SJSA1 (cell line): Measurements from ENCODE around the gene SPTBN2. TPM values are rescaled to one million over a fixed set of nuclear protein-coding genes. Genes with fewer than 3 reads are reported as not detected.
A peak's percentile ranks its signal among the peaks of the same experiment; 100 is the strongest.

Experiments used
- DNase-seq, 2 experiments: peaks; one replicate each; pipeline ENCODE4 v3.0.0-alpha.2; 2015 to 2020; ENCODE audit warnings: low spot score in 2 of 2, low read depth in 1 of 2
- H3K27ac ChIP-seq: fragments of 250-450 bp; sonication (Bioruptor Pico); 2 replicates; pipeline ENCODE4 v1.5.1; 2020; ENCODE audit warnings: mild to moderate bottlenecking, moderate library complexity
- H3K27me3 ChIP-seq: fragments of 250-450 bp; sonication (Bioruptor Pico); replicated peaks from 2 replicates; pipeline ENCODE4 v1.5.1; 2020; ENCODE audit warnings: mild to moderate bottlenecking, moderate library complexity
- H3K36me3 ChIP-seq: fragments of 250-450 bp; sonication (Bioruptor Pico); 2 replicates; pipeline ENCODE4 v1.5.1; 2020; ENCODE audit warnings: mild to moderate bottlenecking
- H3K4me1 ChIP-seq: fragments of 250-450 bp; sonication (Bioruptor Pico); replicated peaks from 2 replicates; pipeline ENCODE4 v1.6.1; 2021; ENCODE audit warnings: mild to moderate bottlenecking
- H3K4me3 ChIP-seq: fragments of 250-450 bp; sonication (Bioruptor Pico); 2 replicates; pipeline ENCODE4 v1.5.1; 2020; ENCODE audit warnings: mild to moderate bottlenecking
- H3K9me3 ChIP-seq: fragments of 250-450 bp; sonication (Bioruptor Pico); replicated peaks from 2 replicates; pipeline ENCODE4 v1.5.1; 2020; ENCODE audit warnings: mild to moderate bottlenecking
- total RNA-seq: library from RNA; depleted of rRNA; stranded (reverse); fragments of >200 nt; shearing (Covaris generic); gene quantifications from 2 replicates; pipeline ENCODE4 v1.2.3, GENCODE V29; 2014

The SPTBN2 gene
- total RNA-seq, 1 experiment from 2014 or later = 0.29 TPM

DNA sequence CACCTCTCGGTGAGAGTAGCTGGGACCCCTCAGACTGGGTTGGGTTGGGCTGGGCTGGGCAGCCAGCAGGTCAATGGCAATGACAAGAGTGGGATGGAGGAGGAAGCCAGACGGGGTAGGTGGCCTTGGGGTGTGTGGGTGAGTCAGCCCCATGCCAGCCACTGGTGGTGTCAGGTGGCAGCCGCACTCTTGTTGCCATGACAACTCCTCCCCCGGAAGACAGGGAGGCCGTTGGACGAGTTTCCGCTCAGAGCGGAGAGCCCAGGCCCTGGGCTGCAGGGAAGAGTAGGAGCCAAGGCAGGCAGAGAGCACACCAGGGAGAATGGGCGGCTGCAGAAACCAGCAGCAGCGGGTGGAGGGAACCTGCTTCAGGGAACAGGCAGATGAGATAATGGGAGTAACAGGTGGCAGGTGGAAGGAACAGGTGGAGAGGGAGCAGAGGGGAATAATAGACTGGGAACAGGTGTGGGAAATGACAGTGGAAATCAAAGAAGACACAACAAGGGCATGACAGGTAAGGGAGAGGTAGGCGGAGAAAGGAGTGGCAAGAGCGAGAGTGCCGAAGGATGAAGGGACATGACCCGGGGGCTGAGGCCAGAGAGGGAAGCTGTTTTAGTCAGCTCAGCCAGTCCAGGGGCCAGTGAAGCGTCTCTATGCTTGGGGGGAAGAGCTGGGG, 8.7 kb downstream of the SPTBN2 start:
- Histone ChIP-seq H3K27ac (no peak overlapping the region), H3K36me3 (no peaks in the 10 kb centered on the region), H3K9me3 (no peaks in the 10 kb centered on the region), H3K27me3 (peaks cover 18% of the 10 kb centered on the region), H3K4me3 (no peak overlapping the region), H3K4me1 (peaks cover 10% of the 10 kb centered on the region)
- DNase-seq = peak; percentile 55 to 91

DNA sequence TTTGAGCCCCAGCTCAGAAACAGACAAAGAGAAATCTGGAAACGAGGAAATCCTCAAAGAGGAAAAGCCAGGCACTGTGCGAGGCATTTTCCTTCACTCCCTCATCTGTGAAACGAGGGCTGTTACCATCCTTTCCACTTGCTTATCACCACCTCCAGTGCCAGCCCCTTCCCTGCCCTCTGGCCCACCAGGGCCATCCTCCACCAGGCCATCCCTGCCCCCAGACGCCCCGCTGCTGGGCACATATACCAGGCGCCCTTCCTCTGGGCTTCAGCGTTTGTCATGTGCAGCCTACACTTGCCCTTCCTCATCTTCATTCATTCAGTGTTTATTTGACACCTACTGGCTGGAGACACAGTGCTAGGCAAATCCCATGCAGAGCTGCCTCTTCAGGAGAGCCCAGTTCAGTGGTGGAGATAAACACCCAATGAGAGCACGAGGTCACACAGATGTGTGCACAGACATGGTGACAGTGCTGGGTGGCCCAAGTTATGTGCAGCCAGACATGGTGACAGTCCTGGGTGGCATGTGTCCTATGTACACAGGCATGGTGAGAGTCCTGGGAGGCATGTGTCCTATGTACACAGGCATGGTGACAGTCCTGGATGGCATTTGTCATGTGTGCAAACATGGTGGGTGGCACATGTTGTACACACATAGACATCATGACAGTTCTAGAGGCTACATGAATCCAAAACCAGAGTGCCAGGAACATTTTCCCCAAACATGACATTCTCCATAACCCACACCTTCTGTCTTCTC, 9.7 kb downstream of the SPTBN2 start:
- no peaks in the 10 kb centered on the region for H3K36me3 ChIP-seq
- no peak for DNase-seq
- H3K27ac ChIP-seq = no peak overlapping the region
- peaks cover 10% of the 10 kb centered on the region for H3K4me1 ChIP-seq
- no peaks in the 10 kb centered on the region for H3K9me3 ChIP-seq
- no peak overlapping the region for H3K4me3 ChIP-seq
- peaks cover 15% of the 10 kb centered on the region for H3K27me3 ChIP-seq

DNA sequence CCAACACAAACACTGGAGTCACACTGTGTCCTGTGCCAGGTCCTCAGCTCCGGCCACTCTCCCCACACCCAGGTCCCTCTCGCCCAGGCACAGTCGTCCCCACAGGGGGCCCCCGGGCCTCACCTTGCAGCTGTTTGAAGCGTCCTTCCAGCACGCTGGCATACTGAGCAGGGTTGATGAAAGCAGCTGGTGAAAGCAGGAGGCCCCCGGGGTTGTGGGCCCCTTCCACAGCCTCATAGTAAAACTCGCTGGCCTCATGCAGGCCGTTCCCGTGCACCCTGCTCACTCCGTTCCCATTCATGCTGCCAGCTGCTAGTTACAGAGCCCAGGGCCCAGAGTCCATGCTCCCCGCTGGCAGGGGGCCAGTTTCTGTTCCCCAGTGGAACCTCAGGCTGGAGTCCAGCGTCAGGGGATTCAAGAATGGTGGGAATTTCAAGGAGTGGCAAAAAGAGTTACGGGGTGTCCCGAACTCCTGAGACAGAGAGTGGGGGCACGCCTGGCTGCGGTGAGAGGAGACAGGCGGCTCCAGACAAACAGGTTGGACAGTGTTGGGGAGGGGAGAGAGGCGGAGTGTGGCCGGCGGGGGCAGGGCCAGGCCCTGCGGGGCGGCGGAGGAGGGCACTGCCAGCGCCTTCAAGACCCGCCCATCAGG, 10.6 kb downstream of the SPTBN2 start:
- peaks cover 10% of the 10 kb centered on the region for H3K4me1 ChIP-seq
- no peak for DNase-seq
- H3K4me3 ChIP-seq = no peak overlapping the region
- no peak overlapping the region for H3K27ac ChIP-seq
- no peaks in the 10 kb centered on the region for H3K36me3 ChIP-seq
- H3K9me3 ChIP-seq = no peaks in the 10 kb centered on the region
- H3K27me3 ChIP-seq = peaks cover 11% of the 10 kb centered on the region

DNA sequence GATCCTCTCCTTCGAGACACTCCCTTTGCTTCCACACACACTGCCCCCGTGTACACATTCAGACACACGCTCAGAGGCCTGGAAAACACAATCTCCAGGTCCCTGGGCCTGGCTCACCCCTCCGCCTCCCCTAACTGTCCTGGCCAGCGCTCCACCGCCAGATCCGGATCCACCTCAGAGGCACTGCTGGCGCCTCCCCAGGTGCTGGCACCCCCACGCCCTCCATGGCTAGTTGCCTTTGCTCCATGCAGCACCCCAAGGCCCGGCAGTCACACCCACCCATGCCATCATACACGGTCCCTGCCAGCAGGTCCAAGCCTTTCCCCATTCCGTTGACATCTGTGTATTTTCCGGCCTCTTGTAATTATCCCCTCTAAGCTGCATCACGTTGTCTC, 11.1 kb downstream of the SPTBN2 start:
- H3K36me3 ChIP-seq = no peaks in the 10 kb centered on the region
- H3K4me1 ChIP-seq = peaks cover 10% of the 10 kb centered on the region
- H3K9me3 ChIP-seq = no peaks in the 10 kb centered on the region
- no peak overlapping the region for H3K27ac ChIP-seq
- no peak overlapping the region for H3K4me3 ChIP-seq
- H3K27me3 ChIP-seq = peaks cover 13% of the 10 kb centered on the region; the same call in 1 of the 2 replicates
- DNase-seq = no peak

DNA sequence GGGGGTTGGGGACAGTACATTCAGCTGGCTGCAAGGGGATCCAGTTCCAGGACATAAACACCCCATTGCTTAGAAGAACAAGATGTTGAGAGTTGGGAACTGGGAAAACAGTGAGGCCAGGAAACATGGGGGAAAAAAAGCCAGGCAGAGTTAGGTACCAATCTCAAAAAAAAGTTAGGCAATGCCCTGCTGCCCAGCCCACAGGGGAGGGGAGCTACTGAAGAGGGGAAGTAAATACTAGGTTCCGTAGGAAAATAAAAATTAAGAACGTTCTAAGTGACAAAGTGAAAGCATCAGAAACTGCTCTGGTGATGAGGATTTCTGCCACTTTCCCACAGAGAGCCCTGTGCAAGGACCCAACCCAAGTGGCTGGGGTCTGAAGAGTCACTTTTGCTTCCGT, 12.0 kb downstream of the SPTBN2 start:
- Histone ChIP-seq H3K36me3 (no peaks in the 10 kb centered on the region), H3K9me3 (no peaks in the 10 kb centered on the region), H3K27me3 (peaks cover 13% of the 10 kb centered on the region; the same call in 1 of the 2 replicates), H3K4me1 (peaks cover 10% of the 10 kb centered on the region), H3K4me3 (no peak overlapping the region), H3K27ac (no peak overlapping the region)
- no peak for DNase-seq

DNA sequence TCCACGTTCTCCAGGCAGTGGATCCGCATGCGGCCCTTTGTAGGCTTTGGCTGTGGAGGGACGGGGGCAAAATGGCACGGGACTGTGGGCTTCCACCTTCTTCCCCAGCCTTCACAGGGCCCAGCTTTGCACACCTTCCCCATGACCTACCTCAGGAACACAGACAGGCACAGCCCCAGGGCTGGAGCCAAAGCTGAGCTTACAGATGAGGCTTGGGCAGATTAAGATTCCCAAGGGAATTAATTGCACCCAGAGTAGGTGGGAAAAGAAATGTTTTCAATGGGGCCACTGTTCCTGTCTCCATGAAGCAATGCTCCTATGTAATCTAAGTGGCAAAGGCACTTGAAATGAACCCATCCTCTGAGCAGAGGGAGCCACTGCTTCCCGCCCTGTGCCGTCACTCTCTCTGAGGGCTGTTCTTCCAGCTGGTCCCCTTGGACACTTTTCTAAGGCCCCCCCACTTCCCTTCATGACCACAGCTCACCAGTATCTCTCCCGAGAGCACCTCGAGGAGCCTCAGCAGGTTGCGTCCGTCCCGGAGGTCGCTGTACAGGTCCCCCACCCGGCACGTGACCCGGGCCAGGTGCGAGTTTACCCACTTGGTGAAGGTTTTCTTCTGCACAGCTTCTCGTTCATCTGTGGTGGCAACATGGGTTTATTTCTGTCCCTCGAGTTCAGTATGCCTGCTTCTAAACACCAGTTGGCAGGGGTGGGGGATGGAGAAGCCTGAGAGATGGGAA, 13.5 kb downstream of the SPTBN2 start:
- Histone ChIP-seq H3K27me3 (peaks cover 17% of the 10 kb centered on the region), H3K27ac (no peak overlapping the region), H3K36me3 (no peaks in the 10 kb centered on the region), H3K4me1 (peaks cover 9% of the 10 kb centered on the region), H3K9me3 (no peaks in the 10 kb centered on the region), H3K4me3 (no peak overlapping the region)
- no peak for DNase-seq

DNA sequence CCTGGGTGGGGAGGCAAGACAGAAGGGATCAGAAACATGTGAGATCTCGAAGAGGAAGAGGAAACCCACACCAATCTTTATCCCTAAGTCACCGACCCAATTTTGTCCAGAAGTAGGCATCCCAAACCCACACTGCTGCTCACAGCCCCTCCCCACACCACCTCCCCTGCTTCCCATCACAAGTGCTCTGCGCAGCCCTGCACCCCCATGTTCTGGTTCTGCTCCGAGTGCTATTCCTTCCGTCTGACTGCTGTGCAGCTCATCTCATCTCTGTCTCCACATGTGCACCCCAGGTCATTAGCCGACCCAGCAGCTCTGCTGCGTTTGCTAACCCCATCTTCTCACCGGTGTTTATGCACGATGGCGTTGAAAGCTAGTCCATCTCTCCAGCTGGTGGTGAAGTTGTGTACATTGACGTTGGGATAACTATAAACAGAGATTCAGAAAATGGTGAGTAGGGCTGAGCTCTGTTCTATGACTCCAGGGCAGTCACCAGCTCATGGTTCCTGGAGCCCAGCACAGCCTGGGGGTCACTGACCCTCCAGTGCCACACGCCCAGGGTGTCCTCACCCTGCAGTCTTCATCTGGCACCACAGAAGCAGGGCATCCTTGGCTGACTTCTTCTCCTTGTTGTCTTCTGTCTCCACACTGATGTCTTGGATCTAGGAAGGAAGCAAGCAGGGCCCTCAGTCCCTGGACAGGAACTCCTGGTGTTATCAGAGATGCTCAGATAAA, 15.1 kb downstream of the SPTBN2 start:
- Histone ChIP-seq H3K9me3 (no peaks in the 10 kb centered on the region), H3K27me3 (peaks cover 17% of the 10 kb centered on the region), H3K4me1 (no peaks in the 10 kb centered on the region), H3K27ac (no peak overlapping the region), H3K4me3 (no peak overlapping the region), H3K36me3 (no peaks in the 10 kb centered on the region)
- no peak for DNase-seq

DNA sequence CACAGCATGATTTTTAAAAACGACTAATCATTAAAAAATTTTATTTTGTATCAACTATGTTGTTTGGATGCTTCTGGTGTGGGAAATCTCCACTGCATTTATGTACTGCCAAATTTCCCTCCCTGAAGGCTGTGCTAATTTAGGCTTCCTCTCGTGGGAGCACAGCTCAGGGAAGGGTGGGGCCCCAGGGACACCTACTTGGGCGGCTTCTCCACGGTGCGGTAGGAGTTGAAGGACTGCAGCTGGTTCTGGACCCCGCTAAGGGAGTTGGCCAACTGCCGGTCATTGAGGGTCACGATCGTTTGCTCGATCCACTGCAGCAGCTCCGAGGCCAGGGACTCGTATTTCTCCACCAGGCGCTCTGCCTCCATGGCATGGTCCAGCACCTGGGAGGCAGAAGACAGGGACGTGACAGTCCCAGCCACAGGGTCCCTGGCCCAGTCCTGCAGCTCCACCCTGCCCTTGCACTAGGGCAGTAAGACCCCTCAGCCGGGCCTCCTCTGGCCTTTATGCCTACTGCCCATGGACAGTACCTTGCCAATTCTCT, 18.6 kb downstream of the SPTBN2 start:
- no peak for DNase-seq
- H3K9me3 ChIP-seq = no peaks in the 10 kb centered on the region
- no peaks in the 10 kb centered on the region for H3K4me1 ChIP-seq
- no peaks in the 10 kb centered on the region for H3K36me3 ChIP-seq
- no peak overlapping the region for H3K4me3 ChIP-seq
- H3K27me3 ChIP-seq = peaks cover 17% of the 10 kb centered on the region
- H3K27ac ChIP-seq = no peak overlapping the region

DNA sequence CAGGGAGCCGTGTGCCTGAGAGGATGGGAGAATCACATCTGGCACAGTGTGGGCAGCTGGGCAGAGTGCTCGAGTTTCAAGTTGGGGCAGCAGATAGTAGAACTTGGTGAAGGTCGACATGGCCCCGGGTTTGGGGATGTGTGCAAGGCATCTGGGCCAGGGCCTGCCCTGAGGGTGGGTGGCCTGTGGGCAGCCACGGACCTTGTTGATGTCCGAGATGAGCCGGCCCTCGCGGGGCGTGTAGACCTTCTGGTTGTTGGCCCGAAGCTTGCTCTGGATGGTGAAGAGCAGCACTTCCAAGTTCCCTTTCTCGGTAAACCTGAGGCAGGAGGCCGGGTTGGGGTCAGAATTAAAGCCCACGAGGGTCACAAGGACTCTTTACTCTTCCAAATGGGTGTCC, 20.3 kb downstream of the SPTBN2 start:
- Histone ChIP-seq H3K27me3 (peaks cover 9% of the 10 kb centered on the region; the same call in 1 of the 2 replicates), H3K4me3 (no peak overlapping the region), H3K9me3 (no peaks in the 10 kb centered on the region), H3K27ac (no peak overlapping the region), H3K4me1 (no peaks in the 10 kb centered on the region), H3K36me3 (no peaks in the 10 kb centered on the region)
- DNase-seq = no peak

DNA sequence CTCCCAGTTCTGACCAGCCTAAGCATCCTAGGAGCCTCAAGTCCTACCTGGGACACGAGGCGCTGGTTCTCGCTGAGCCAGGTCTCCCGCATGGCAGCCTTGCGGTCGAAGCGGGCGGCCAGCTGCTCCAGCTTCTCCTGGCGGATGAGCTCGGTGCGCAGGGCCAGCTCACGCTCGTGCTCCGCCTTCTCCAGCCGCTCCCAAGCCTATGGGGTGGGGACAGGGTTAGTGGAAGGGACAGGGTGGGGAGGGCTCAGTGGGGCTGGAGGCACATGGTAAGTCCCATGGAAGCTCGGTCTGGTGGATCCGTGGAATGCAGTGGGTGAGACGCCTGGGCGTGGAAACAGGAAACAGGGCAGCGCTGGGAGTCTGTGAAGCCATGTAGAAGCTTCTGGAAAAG, 20.9 kb downstream of the SPTBN2 start:
- no peak for DNase-seq
- Histone ChIP-seq H3K27me3 (peaks cover 4% of the 10 kb centered on the region; the same call in 1 of the 2 replicates), H3K4me1 (no peaks in the 10 kb centered on the region), H3K4me3 (no peak overlapping the region), H3K36me3 (no peaks in the 10 kb centered on the region), H3K9me3 (no peaks in the 10 kb centered on the region), H3K27ac (no peak overlapping the region)

DNA sequence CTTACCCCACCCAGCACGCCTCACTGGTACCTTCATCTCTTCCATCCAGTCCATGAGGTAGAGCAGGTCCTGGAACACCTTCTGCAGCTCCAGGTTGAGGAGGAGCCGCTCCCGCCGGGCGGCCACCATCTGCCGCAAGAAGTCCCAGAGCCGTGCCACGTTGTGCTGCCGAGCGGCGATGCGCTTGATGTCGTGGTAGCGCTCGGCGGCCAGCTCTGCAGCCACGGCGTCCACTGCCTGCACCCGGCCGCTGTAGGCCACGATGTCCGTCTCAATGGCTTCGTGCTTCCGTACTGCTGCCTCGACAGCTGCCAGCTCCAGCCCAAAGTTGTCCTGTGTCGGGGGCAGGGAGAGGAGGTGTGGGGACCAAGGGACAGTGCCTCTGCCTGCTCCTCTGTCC, 21.5 kb downstream of the SPTBN2 start:
- no peaks in the 10 kb centered on the region for H3K36me3 ChIP-seq

DNA sequence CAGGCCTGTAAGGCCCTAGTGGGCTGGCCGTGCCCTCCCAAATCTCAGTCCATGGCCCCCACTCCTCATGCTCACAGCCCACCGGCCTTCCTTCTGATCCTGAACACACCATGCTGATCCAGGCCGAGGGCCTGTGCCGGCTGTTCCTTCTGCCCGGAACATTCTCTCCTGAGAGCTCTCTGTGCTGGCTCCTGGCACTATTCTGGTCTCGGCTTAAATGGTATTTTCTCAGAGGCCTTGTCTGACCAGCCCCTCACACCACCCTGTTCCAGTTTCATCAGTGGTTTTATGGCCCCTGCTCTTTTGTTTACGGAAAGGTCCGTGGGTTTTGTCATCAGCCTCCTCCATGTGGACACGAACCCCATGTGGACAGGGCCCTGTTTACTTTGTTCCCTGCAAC, 22.0 kb downstream of the SPTBN2 start:
- no peak overlapping the region for H3K4me3 ChIP-seq
- no peak overlapping the region for H3K27ac ChIP-seq
- peaks cover 4% of the 10 kb centered on the region; the same call in 1 of the 2 replicates for H3K27me3 ChIP-seq
- DNase-seq = no peak
- H3K4me1 ChIP-seq = no peaks in the 10 kb centered on the region
- no peaks in the 10 kb centered on the region for H3K9me3 ChIP-seq
- H3K36me3 ChIP-seq = no peaks in the 10 kb centered on the region

More for the DNA sequence above, 21.5 kb downstream of the SPTBN2 start:
- DNase-seq = no peak
- H3K4me1 ChIP-seq = no peaks in the 10 kb centered on the region
- H3K9me3 ChIP-seq = no peaks in the 10 kb centered on the region
- no peak overlapping the region for H3K27ac ChIP-seq
- peaks cover 4% of the 10 kb centered on the region; the same call in 1 of the 2 replicates for H3K27me3 ChIP-seq
- H3K4me3 ChIP-seq = no peak overlapping the region
